ENCODE measurements around the gene SMARCD3.

SMARCD3 gene

GRCh38 chr7:151208253-151208862 lies 40.1 kb downstream of the SMARCD3 start:
- DNase-seq, result no peak

- DNase-seq, result no peak
Measured at GRCh38 chr7:151207804-151208203, 40.7 kb downstream of the SMARCD3 start.

- no peak for DNase-seq
Measured at GRCh38 chr7:151207315-151207714, 41.2 kb downstream of the SMARCD3 start.

- DNase-seq, result no peak
Measured at GRCh38 chr7:151206914-151207313, 41.6 kb downstream of the SMARCD3 start.

GRCh38 chr7:151205730-151206129 lies 42.8 kb downstream of the SMARCD3 start:
- DNase-seq, result no peak

- peak in 1 of 2 experiments; percentile 59 for DNase-seq
Measured at GRCh38 chr7:151204383-151205032, 44.0 kb downstream of the SMARCD3 start.

GRCh38 chr7:151202836-151203235 lies 45.7 kb downstream of the SMARCD3 start:
- DNase-seq, result no peak

GRCh38 chr7:151201751-151202150 lies 46.7 kb downstream of the SMARCD3 start:
- DNase-seq, result no peak

- DNase-seq, result no peak
Measured at GRCh38 chr7:151201344-151201743, 47.1 kb downstream of the SMARCD3 start.

- DNase-seq, result peak in 1 of 2 experiments; percentile 51
Measured at GRCh38 chr7:151198945-151199848, 49.3 kb downstream of the SMARCD3 start.

- no peak for DNase-seq
Measured at GRCh38 chr7:151197932-151198331, 50.6 kb downstream of the SMARCD3 start.

GRCh38 chr7:151195616-151196450 lies 52.7 kb downstream of the SMARCD3 start:
- DNase-seq, result peak in 1 of 2 experiments; percentile 15

GRCh38 chr7:151194188-151194587 lies 54.3 kb downstream of the SMARCD3 start:
- DNase-seq, result no peak

GRCh38 chr7:151193203-151193978 lies 55.1 kb downstream of the SMARCD3 start:
- no peak for DNase-seq

GRCh38 chr7:151192002-151192539 lies 56.4 kb downstream of the SMARCD3 start:
- no peak for DNase-seq

- DNase-seq, result no peak
Measured at GRCh38 chr7:151191544-151191943, 57.0 kb downstream of the SMARCD3 start.

- no peak for DNase-seq
Measured at GRCh38 chr7:151189038-151189437, 59.5 kb downstream of the SMARCD3 start.

All from NCI-H526 (cell line).